Caco-2 (cell line): ENCODE data around the gene LRP1B. TPM values are rescaled to one million over a fixed set of nuclear protein-coding genes. Genes with fewer than 3 reads are reported as not detected.

Experiments used
- BruUV-seq: library from RNA; stranded (reverse); fragments of 400-500 nt; replicated peaks from 2 replicates; lab custom pipeline; 2021; lab: Mats Ljungman, UMichigan
- CTCF ChIA-PET: fragments of 300-600 bp; sonication (Branson Sonifier 250); formaldehyde crosslinking; loops from one replicate; lab custom pipeline; 2022; ENCODE audit warnings: antibody characterized with exemption; lab: Charles Lee
- POLR2A ChIA-PET: fragments of 300-600 bp; sonication (Branson Sonifier 250); formaldehyde crosslinking; loops from one replicate; lab custom pipeline; 2022; ENCODE audit warnings: antibody characterized with exemption; lab: Charles Lee
- DNase-seq, 2 experiments: peaks; one replicate each; pipeline versions ENCODE4 v3.0.0 to v3.0.0-alpha.2; 2020 to 2022
- H3K27me3 ChIP-seq: replicated peaks from 2 replicates; pipeline ENCODE4 v1.6.0; 2011; ENCODE audit warnings: low read length; ENCODE audit not compliant: control insufficient read depth, insufficient read depth
- H3K36me3 ChIP-seq: 2 replicates; pipeline ENCODE4 v1.5.1; 2011; ENCODE audit warnings: low read length; ENCODE audit not compliant: control insufficient read depth, insufficient read depth
- H3K4me1 ChIP-seq: fragments of 250-450 bp; sonication (Bioruptor Pico); 2 replicates; pipeline ENCODE4 v1.5.1; 2020; ENCODE audit warnings: mild to moderate bottlenecking
- H3K4me3 ChIP-seq: 2 replicates; pipeline ENCODE4 v1.5.1; 2011; ENCODE audit warnings: low read depth, mild to moderate bottlenecking, control low read depth, low read length
- H3K9me3 ChIP-seq: fragments of 250-450 bp; sonication (Bioruptor Pico); 2 replicates; pipeline ENCODE4 v1.5.1; 2020; ENCODE audit warnings: mild to moderate bottlenecking, moderate library complexity
- H3K27ac Mint-ChIP-seq: one replicate; pipeline ENCODE4 v1.8.0; 2022; ENCODE audit warnings: mixed read lengths; ENCODE audit not compliant: unreplicated experiment
- H3K27me3 Mint-ChIP-seq: one replicate; pipeline ENCODE4 v1.8.0; 2022; ENCODE audit warnings: mixed read lengths; ENCODE audit not compliant: insufficient read depth, unreplicated experiment
- H3K36me3 Mint-ChIP-seq: one replicate; pipeline ENCODE4 v1.8.0; 2022; ENCODE audit warnings: mild to moderate bottlenecking, mixed read lengths; ENCODE audit not compliant: insufficient read depth, unreplicated experiment
- H3K4me1 Mint-ChIP-seq: one replicate; pipeline ENCODE4 v1.8.0; 2022; ENCODE audit warnings: low read depth, mixed read lengths; ENCODE audit not compliant: unreplicated experiment
- H3K4me3 Mint-ChIP-seq: one replicate; pipeline ENCODE4 v1.8.0; 2022; ENCODE audit warnings: mild to moderate bottlenecking, moderate library complexity, mixed read lengths; ENCODE audit not compliant: unreplicated experiment
- H3K9me3 Mint-ChIP-seq: one replicate; pipeline ENCODE4 v1.8.0; 2022; ENCODE audit warnings: mixed read lengths; ENCODE audit not compliant: unreplicated experiment
- intact Hi-C: fragments of 100-400 bp; cut with micrococcal nuclease; formaldehyde crosslinking; loops from one replicate; pipeline ENCODE4 v1.10.0; 2022; ENCODE audit not compliant: unreplicated experiment
- total RNA-seq: library from RNA; stranded (reverse); gene quantifications from 2 replicates; pipeline ENCODE4 v1.2.3, GENCODE V29; 2022
- TF ChIP-seq, protein P1 (sequence below), 2 experiments: fragments of 200-600 bp in 1 of 2; IDR thresholded peaks; 1 replicate in 1 of 2; 2 replicates in 1 of 2; pipeline versions ENCODE4 v1.5.1 to v1.8.0; 2011 to 2022; ENCODE audit warnings: antibody characterized with exemption in 1 of 2, control low read depth in 1 of 2, inconsistent platforms in 1 of 2, low read depth in 1 of 2, low read length in 1 of 2, mild to moderate bottlenecking in 1 of 2, moderate library complexity in 1 of 2; ENCODE audit not compliant: insufficient read depth in 1 of 2, severe bottlenecking in 1 of 2, unreplicated experiment in 1 of 2

Gene LRP1B
- total RNA-seq, 1 experiment from 2014 or later = not detected

DNA sequence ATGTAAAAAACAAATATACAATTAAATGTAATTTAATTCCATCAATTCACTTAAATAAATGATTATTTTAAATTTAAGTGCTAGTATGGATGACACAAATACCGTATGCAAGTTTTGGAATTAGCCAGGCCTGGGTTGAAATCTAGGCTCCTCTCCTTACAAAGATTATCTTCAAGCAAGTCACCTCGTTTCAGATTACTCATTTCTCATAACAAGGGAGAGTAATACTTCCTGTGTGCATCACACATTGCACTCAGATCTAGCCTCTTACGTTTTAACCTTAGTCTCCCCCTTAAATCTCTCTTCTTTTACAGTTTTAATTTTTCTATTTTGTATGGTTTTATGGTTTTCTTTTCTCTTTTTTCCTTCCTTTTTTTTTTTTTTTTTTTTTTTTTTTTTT, 1874.7 kb downstream of the LRP1B start:
- H3K27me3 Mint-ChIP-seq = no peaks in the 10 kb centered on the region
- no peaks in the 10 kb centered on the region for H3K9me3 ChIP-seq

DNA sequence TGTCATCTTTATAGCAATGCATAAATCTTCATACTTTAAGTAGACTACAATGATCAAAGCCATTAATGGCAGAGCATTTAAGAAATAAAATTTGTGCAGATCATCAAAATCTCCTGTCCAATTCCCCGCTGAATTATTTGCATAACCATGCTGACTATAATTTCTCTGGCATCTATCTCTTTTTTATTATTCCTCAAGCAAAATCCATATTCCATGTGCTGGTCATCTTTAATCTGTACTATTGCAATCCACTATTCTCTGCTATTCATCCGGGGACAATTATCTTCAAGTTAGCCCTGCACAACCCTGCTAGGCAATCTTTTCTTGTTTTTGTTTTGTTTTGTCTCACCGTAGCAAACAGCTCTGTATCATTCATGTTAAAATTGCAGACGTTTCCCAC, 1881.0 kb downstream of the LRP1B start:
- Mint-ChIP-seq H3K9me3 (no peaks in the 10 kb centered on the region), H3K27ac (no peak overlapping the region), H3K36me3 (no peaks in the 10 kb centered on the region), H3K27me3 (no peaks in the 10 kb centered on the region), H3K4me3 (no peak overlapping the region), H3K4me1 (no peaks in the 10 kb centered on the region)
- DNase-seq = no peak
- TF ChIP-seq, protein P1, sequence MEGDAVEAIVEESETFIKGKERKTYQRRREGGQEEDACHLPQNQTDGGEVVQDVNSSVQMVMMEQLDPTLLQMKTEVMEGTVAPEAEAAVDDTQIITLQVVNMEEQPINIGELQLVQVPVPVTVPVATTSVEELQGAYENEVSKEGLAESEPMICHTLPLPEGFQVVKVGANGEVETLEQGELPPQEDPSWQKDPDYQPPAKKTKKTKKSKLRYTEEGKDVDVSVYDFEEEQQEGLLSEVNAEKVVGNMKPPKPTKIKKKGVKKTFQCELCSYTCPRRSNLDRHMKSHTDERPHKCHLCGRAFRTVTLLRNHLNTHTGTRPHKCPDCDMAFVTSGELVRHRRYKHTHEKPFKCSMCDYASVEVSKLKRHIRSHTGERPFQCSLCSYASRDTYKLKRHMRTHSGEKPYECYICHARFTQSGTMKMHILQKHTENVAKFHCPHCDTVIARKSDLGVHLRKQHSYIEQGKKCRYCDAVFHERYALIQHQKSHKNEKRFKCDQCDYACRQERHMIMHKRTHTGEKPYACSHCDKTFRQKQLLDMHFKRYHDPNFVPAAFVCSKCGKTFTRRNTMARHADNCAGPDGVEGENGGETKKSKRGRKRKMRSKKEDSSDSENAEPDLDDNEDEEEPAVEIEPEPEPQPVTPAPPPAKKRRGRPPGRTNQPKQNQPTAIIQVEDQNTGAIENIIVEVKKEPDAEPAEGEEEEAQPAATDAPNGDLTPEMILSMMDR (IDR thresholded peaks at IDR 0.05; ENCODE audit: insufficient read depth in 1 of 2, low read depth in 1 of 2, low read length in 1 of 2, severe bottlenecking in 1 of 2, unreplicated experiment in 1 of 2) = no peak
- Histone ChIP-seq H3K9me3 (no peaks in the 10 kb centered on the region), H3K27me3 (no peaks in the 10 kb centered on the region), H3K36me3 (no peaks in the 10 kb centered on the region), H3K4me3 (no peak overlapping the region), H3K4me1 (no peaks in the 10 kb centered on the region)
- intact Hi-C loops = no loop called here
- ChIA-PET CTCF (no interaction called here), POLR2A (no interaction called here)
- BruUV-seq = no TSS peak

More for the DNA sequence above, 1874.7 kb downstream of the LRP1B start:
- Mint-ChIP-seq H3K36me3 (no peaks in the 10 kb centered on the region), H3K27ac (no peak overlapping the region), H3K4me3 (no peak overlapping the region), H3K4me1 (no peaks in the 10 kb centered on the region), H3K9me3 (no peaks in the 10 kb centered on the region)
- intact Hi-C loops = no loop called here
- ChIA-PET CTCF (no interaction called here), POLR2A (no interaction called here)
- TF ChIP-seq, protein P1 (IDR thresholded peaks at IDR 0.05; ENCODE audit: insufficient read depth in 1 of 2, low read depth in 1 of 2, low read length in 1 of 2, severe bottlenecking in 1 of 2, unreplicated experiment in 1 of 2) = no peak
- Histone ChIP-seq H3K4me1 (no peaks in the 10 kb centered on the region), H3K27me3 (no peaks in the 10 kb centered on the region), H3K4me3 (no peak overlapping the region), H3K36me3 (no peaks in the 10 kb centered on the region)
- BruUV-seq = no TSS peak
- no peak for DNase-seq

DNA sequence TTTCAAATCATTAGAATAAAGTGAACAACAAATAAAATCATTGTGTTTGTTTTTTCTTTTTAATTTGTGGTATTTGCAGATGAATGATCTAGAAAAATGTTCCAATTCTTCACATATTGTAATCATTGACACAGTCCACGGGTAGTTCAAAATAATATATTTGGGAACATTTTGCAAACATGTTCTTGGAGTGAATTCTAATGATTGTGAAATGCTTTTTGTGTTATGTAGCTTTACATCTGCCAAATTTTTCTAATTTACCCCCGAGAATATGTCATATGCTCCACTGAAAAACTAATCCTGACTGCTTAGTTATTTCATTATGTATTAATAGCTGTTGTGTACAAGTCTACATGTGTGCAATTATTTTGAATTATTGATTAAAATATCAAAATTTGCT, 1882.2 kb downstream of the LRP1B start:
- intact Hi-C loops = no loop called here
- H3K36me3 ChIP-seq = no peaks in the 10 kb centered on the region
- Mint-ChIP-seq H3K36me3 (no peaks in the 10 kb centered on the region), H3K27me3 (no peaks in the 10 kb centered on the region), H3K4me3 (no peak overlapping the region), H3K4me1 (no peaks in the 10 kb centered on the region), H3K27ac (no peak overlapping the region), H3K9me3 (no peaks in the 10 kb centered on the region)
- no peak overlapping the region for H3K4me3 ChIP-seq
- no peaks in the 10 kb centered on the region for H3K9me3 ChIP-seq
- no peaks in the 10 kb centered on the region for H3K27me3 ChIP-seq
- POLR2A ChIA-PET = no interaction called here
- no peak for DNase-seq
- TF ChIP-seq, protein P1 (IDR thresholded peaks at IDR 0.05; ENCODE audit: insufficient read depth in 1 of 2, low read depth in 1 of 2, low read length in 1 of 2, severe bottlenecking in 1 of 2, unreplicated experiment in 1 of 2) = no peak
- CTCF ChIA-PET = no interaction called here
- BruUV-seq = no TSS peak
- H3K4me1 ChIP-seq = no peaks in the 10 kb centered on the region
